ENCODE measurements around the gene UTP14C.

GRCh38 chr13:52012512-52012836 lies 12.0 kb upstream of the UTP14C start:
- no peak for TF ChIP-seq POLR2A (IDR thresholded peaks at IDR 0.05)
- TF ChIP-seq, protein P1, sequence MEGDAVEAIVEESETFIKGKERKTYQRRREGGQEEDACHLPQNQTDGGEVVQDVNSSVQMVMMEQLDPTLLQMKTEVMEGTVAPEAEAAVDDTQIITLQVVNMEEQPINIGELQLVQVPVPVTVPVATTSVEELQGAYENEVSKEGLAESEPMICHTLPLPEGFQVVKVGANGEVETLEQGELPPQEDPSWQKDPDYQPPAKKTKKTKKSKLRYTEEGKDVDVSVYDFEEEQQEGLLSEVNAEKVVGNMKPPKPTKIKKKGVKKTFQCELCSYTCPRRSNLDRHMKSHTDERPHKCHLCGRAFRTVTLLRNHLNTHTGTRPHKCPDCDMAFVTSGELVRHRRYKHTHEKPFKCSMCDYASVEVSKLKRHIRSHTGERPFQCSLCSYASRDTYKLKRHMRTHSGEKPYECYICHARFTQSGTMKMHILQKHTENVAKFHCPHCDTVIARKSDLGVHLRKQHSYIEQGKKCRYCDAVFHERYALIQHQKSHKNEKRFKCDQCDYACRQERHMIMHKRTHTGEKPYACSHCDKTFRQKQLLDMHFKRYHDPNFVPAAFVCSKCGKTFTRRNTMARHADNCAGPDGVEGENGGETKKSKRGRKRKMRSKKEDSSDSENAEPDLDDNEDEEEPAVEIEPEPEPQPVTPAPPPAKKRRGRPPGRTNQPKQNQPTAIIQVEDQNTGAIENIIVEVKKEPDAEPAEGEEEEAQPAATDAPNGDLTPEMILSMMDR (IDR thresholded peaks at IDR 0.05): no peak

Measured in heart left ventricle (tissue), 13 donors.